PC-9 (cell line): ENCODE data around the gene KLRC3. TPM values are rescaled to one million over a fixed set of nuclear protein-coding genes. Genes with fewer than 3 reads are reported as not detected.

Experiments used
- BruUV-seq: library from RNA; stranded (reverse); fragments of 400-500 nt; replicated peaks from 2 replicates; lab custom pipeline; 2021; lab: Mats Ljungman, UMichigan
- CTCF ChIA-PET: fragments of 300-600 bp; sonication (Branson Sonifier 250); formaldehyde crosslinking; loops from one replicate; lab custom pipeline; 2022; ENCODE audit warnings: antibody characterized with exemption; lab: Charles Lee
- POLR2A ChIA-PET: fragments of 300-600 bp; sonication (Branson Sonifier 250); formaldehyde crosslinking; loops from one replicate; lab custom pipeline; 2022; ENCODE audit warnings: antibody characterized with exemption; ENCODE audit not compliant: unreplicated experiment; lab: Charles Lee
- DNase-seq, 2 experiments: peaks; one replicate each; pipeline versions ENCODE4 v3.0.0 to v3.0.0-alpha.2; 2015 to 2022; ENCODE audit warnings: mixed read lengths in 1 of 2
- H2AFZ ChIP-seq: fragments of 200-600 bp; sonication (generic); 2 replicates; pipeline ENCODE4 v1.8.1; 2017; ENCODE audit warnings: antibody characterized with exemption
- H3F3A ChIP-seq: fragments of 200-600 bp; sonication (generic); 2 replicates; pipeline ENCODE4 v1.8.1; 2017; ENCODE audit warnings: antibody characterized with exemption, mild to moderate bottlenecking, low read depth; ENCODE audit not compliant: insufficient read depth
- H3K27ac ChIP-seq: fragments of 200-600 bp; sonication (generic); 2 replicates; pipeline ENCODE4 v1.6.1; 2016; ENCODE audit warnings: mixed run types
- H3K27me3 ChIP-seq: fragments of 200-600 bp; sonication (generic); 2 replicates; pipeline ENCODE4 v1.6.1; 2016; ENCODE audit warnings: low read depth, mixed run types; ENCODE audit not compliant: insufficient read depth
- H3K36me3 ChIP-seq: fragments of 200-600 bp; sonication (generic); 2 replicates; pipeline ENCODE4 v1.6.1; 2016; ENCODE audit warnings: low read depth, mixed run types
- H3K4me1 ChIP-seq: fragments of 200-600 bp; sonication (generic); replicated peaks from 2 replicates; pipeline ENCODE4 v1.6.1; 2016; ENCODE audit warnings: mixed run types; ENCODE audit not compliant: insufficient read depth
- H3K4me2 ChIP-seq: fragments of 200-600 bp; sonication (generic); 2 replicates; pipeline ENCODE4 v1.6.1; 2017; ENCODE audit warnings: mixed run types
- H3K4me3 ChIP-seq: fragments of 200-600 bp; sonication (generic); 2 replicates; pipeline ENCODE4 v1.6.1; 2016; ENCODE audit warnings: mixed run types
- H3K79me2 ChIP-seq: fragments of 200-600 bp; sonication (generic); 2 replicates; pipeline ENCODE4 v1.6.1; 2017; ENCODE audit warnings: low read depth, mixed run types
- H3K9me2 ChIP-seq: fragments of 200-600 bp; sonication (generic); 2 replicates; pipeline ENCODE4 v1.8.1; 2017; ENCODE audit warnings: mild to moderate bottlenecking; ENCODE audit not compliant: insufficient read depth
- H3K9me3 ChIP-seq: fragments of 200-600 bp; sonication (generic); 2 replicates; pipeline ENCODE4 v1.8.1; 2016; ENCODE audit warnings: low read depth; ENCODE audit not compliant: insufficient read depth
- H4K20me1 ChIP-seq: fragments of 200-600 bp; sonication (generic); 2 replicates; pipeline ENCODE4 v1.8.1; 2017; ENCODE audit not compliant: insufficient read depth
- CTCF ChIP-seq: fragments of 200-600 bp; sonication (generic); conservative IDR thresholded peaks from 2 replicates; pipeline ENCODE4 v1.6.1; 2017; ENCODE audit warnings: mixed run types, antibody characterized with exemption, mild to moderate bottlenecking, moderate library complexity
- EZH2 ChIP-seq: fragments of 200-600 bp; sonication (generic); IDR thresholded peaks from 2 replicates; pipeline ENCODE4 v1.8.0; 2017; ENCODE audit warnings: antibody characterized with exemption, low read depth
- intact Hi-C: fragments of 100-400 bp; cut with micrococcal nuclease; formaldehyde crosslinking; loops from one replicate; pipeline ENCODE4 v1.10.0; 2022; ENCODE audit not compliant: unreplicated experiment
- total RNA-seq: library from RNA; stranded (reverse); gene quantifications from 2 replicates; pipeline ENCODE4 v1.2.3, GENCODE V29; 2021

KLRC3 gene
- total RNA-seq, 1 experiment from 2014 or later = not detected

GRCh38 chr12:10456856-10457255 is 36.5 kb upstream of the KLRC3 start:
- intact Hi-C loops = no loop called here
- Histone ChIP-seq H3K79me2 (no peaks in the 10 kb centered on the region), H4K20me1 (no peaks in the 10 kb centered on the region), H3K4me3 (no peak overlapping the region), H3K4me1 (0 out of 2 replicates have a peak, but pooled peaks cover 4% of the 10 kb centered on the region), H3K9me2 (no peaks in the 10 kb centered on the region), H3K9me3 (no peaks in the 10 kb centered on the region), H3K4me2 (no peak overlapping the region), H3K36me3 (no peaks in the 10 kb centered on the region), H3K27me3 (no peaks in the 10 kb centered on the region), H2AFZ (no peak overlapping the region), H3K27ac (no peak overlapping the region), H3F3A (no peaks in the 10 kb centered on the region)
- ChIA-PET POLR2A (no interaction called here), CTCF (no interaction called here)
- TF ChIP-seq EZH2 = no peak
- TF ChIP-seq CTCF = no peak
- BruUV-seq = no TSS peak
- DNase-seq = no peak

GRCh38 chr12:10455766-10456165 is 35.4 kb upstream of the KLRC3 start:
- TF ChIP-seq CTCF = no peak
- no peak for TF ChIP-seq EZH2
- POLR2A ChIA-PET = no interaction called here

GRCh38 chr12:10454531-10454930 is 34.1 kb upstream of the KLRC3 start:
- ChIA-PET POLR2A (no interaction called here), CTCF (no interaction called here)
- Histone ChIP-seq H3K27me3 (no peaks in the 10 kb centered on the region), H3K79me2 (no peaks in the 10 kb centered on the region), H3K4me3 (no peak overlapping the region), H3K27ac (no peak overlapping the region), H3K4me1 (0 out of 2 replicates have a peak, but pooled peaks cover 4% of the 10 kb centered on the region), H2AFZ (no peak overlapping the region), H3K36me3 (no peaks in the 10 kb centered on the region), H4K20me1 (no peaks in the 10 kb centered on the region), H3F3A (no peaks in the 10 kb centered on the region), H3K9me2 (peaks cover under 1% of the 10 kb centered on the region; the same call in 1 of the 2 replicates), H3K4me2 (no peak overlapping the region), H3K9me3 (no peaks in the 10 kb centered on the region)
- DNase-seq = no peak
- no TSS peak for BruUV-seq
- TF ChIP-seq CTCF (no peak), EZH2 (no peak)
- intact Hi-C loops = no loop called here

More at GRCh38 chr12:10455766-10456165, 35.4 kb upstream of the KLRC3 start:
- CTCF ChIA-PET = no interaction called here
- no peaks in the 10 kb centered on the region for H3K27me3 ChIP-seq
- no peaks in the 10 kb centered on the region for H3K36me3 ChIP-seq
- H3K27ac ChIP-seq = no peak overlapping the region
- intact Hi-C loops = no loop called here
- no peak for DNase-seq
- no peak overlapping the region for H3K4me3 ChIP-seq
- no peaks in the 10 kb centered on the region for H3K9me3 ChIP-seq
- H3K79me2 ChIP-seq = no peaks in the 10 kb centered on the region
- no TSS peak for BruUV-seq
- no peaks in the 10 kb centered on the region for H3F3A ChIP-seq
- H4K20me1 ChIP-seq = no peaks in the 10 kb centered on the region
- H3K9me2 ChIP-seq = no peaks in the 10 kb centered on the region
- 0 out of 2 replicates have a peak, but pooled peaks cover 4% of the 10 kb centered on the region for H3K4me1 ChIP-seq
- H3K4me2 ChIP-seq = no peak overlapping the region
- no peak overlapping the region for H2AFZ ChIP-seq
